Heart right ventricle (tissue), 16 donors: ENCODE data around the gene ATP13A2. TPM values are rescaled to one million over a fixed set of nuclear protein-coding genes. Genes with fewer than 3 reads are reported as not detected.

ENCODE experiments used
- ATAC-seq, 8 donors: fragments of 200-7000 bp; cut with Tn5 transposase; one replicate each; pipeline ENCODE4 v1.9.1; 2020; ENCODE audit warnings: mild to moderate bottlenecking in 8 of 8, moderate library complexity in 8 of 8, moderate number of reproducible peaks in 1 of 8
- DNase-seq, 2 donors: peaks; one replicate each; pipeline ENCODE4 v3.0.0-alpha.2; 2020
- H3K27ac ChIP-seq, 10 donors: fragments of 200-600 bp; sonication (generic) in 2 of 10; one replicate each; pipeline versions ENCODE4 v1.5.0 to v1.8.0; 2020 to 2022; ENCODE audit warnings: mild to moderate bottlenecking in 3 of 10
- H3K27me3 ChIP-seq, 7 donors: fragments of 200-600 bp; one replicate each; pipeline ENCODE4 v1.8.0; 2021 to 2022; ENCODE audit warnings: mild to moderate bottlenecking in 2 of 7
- H3K36me3 ChIP-seq, 9 donors: fragments of 200-600 bp; sonication (generic) in 1 of 9; one replicate each; pipeline versions ENCODE4 v1.5.0 to v1.8.0; 2020 to 2022; ENCODE audit warnings: mild to moderate bottlenecking in 2 of 9
- H3K4me1 ChIP-seq, 9 donors: fragments of 200-600 bp; sonication (generic) in 1 of 9; one replicate each; pipeline versions ENCODE4 v1.5.0 to v1.8.0; 2020 to 2022; ENCODE audit warnings: mild to moderate bottlenecking in 4 of 9
- H3K4me3 ChIP-seq, 10 donors: fragments of 200-600 bp; sonication (generic) in 2 of 10; one replicate each; pipeline versions ENCODE4 v1.5.0 to v1.8.0; 2020 to 2022; ENCODE audit warnings: mild to moderate bottlenecking in 7 of 10, moderate library complexity in 2 of 10
- H3K9me3 ChIP-seq, 11 donors: fragments of 200-600 bp in 10 of 11; sonication (generic) in 2 of 11; one replicate each; pipeline versions ENCODE4 v1.5.0 to v1.8.0; 2013 to 2022; ENCODE audit warnings: mild to moderate bottlenecking in 2 of 11, control low read depth in 1 of 11, moderate library complexity in 1 of 11
- CTCF ChIP-seq, 9 donors: fragments of 200-600 bp; sonication (generic) in 2 of 9; IDR thresholded peaks; one replicate each; pipeline versions ENCODE4 v1.5.0 to v1.8.0; 2021 to 2022; ENCODE audit warnings: antibody characterized with exemption in 9 of 9, mild to moderate bottlenecking in 5 of 9, moderate library complexity in 1 of 9
- WGBS, 2 donors: extraction: QIAGEN DNeasy Blood & Tissue Kit; methylation state at CpG; one replicate each; pipeline ENCODE4 v1.1.7; 2013; ENCODE audit warnings: inconsistent platforms in 1 of 2; 5-methylcytosine and 5-hydroxymethylcytosine counted together
- intact Hi-C, 10 donors: fragments of 100-400 bp; cut with DNase I; formaldehyde crosslinking; loops; one replicate each; pipeline versions ENCODE4 v1.11.1 to v1.14.2; 2022
- polyA plus RNA-seq, 2 donors: library from polyadenylated mRNA; stranded (reverse); fragments of 200-250 nt; gene quantifications; one replicate each; pipeline ENCODE4 v1.2.3, GENCODE V29; 2013
- total RNA-seq, 10 donors: library from RNA; stranded (reverse); fragmentation: NEBNext Ultra II Directional in 3 of 10; extraction: Animal tissue kit (Norgen Biotek cat#: 25700) in 3 of 10; gene quantifications; one replicate each; pipeline versions ENCODE4 v1.2.1 to v1.2.4, GENCODE V29; 2021 to 2023
- donor health status: Arrhythmogenic right ventricular cardiomyopathy.
- donor health status: ischemic (EF 13 %, LVEDD 7.1; RV severe dilation, severe dysfunction).
- donor health status: healthy with polysubstance abuse.
- donor health status: DM: no; HTN: yes; CAD: no.
- donor health status: DM: no; HTN: no; CAD: no.
- donor health status: ischemic (EF 25% LVEDD 6.9; RV normal size, moderate dysfunction).
- donor health status: ischemic (EF 25% LVEDD 5.7; RV mildly dilated, moderate dysfunction).
- donor health status: healthy.
- donor health status: DM: yes; HTN: yes; CAD: no.
- donor health status: Ischemic cardiomyopathy.
- donor health status: ischemic (EF 35%, LVEDD 5.7; RV mildly dilated, moderate dysfunction).
- donor health status: nonischemic (EF 11% LVEDD 7.7; RV severe dilation, severe dysfunction).
- donor health status: DM: yes; HTN: yes; CAD: no.
- donor health status: PGD.
- donor health status: ischemic (EF 29% LVEDD 5.4; RV normal size, mild dysfunction).
- donor health status: nonischemic (EF 23%, LVEDD 6.1; RV moderate dilation, normal function).

ATP13A2 gene
- total and polyA plus RNA-seq, 12 donors: 7.2 to 20.0 (median 11.0) TPM

DNA sequence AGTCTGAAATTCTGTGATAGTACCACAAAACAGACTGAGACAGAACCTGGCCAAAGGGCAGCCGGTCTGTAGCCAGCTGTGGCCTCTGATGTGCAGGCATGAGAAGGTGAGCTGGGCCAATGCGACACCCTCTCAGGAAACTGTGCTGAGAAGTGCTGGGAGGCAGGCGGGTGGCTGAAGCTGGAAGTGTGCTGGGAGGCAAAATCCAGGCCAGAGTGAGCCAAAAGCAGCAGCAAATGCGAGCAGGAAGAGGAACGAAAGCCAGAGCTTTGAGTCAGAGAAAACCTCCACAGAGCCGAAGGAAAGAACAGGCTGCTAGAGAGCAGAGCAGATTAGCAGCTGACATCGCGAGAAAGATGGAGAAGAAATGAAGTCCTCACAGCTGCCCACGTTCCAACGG lies 10.2 kb upstream of the ATP13A2 start:
- ATAC-seq (no peak), DNase-seq (no peak)
- no peak for TF ChIP-seq CTCF (IDR thresholded peaks at IDR 0.05)
- H3K36me3 ChIP-seq: peaks cover 7 to 98% (median 91%) of the 10 kb centered on the region in 9 donors
- intact Hi-C loops: no loop called here
- H3K27ac ChIP-seq: no peak overlapping the region
- H3K27me3 ChIP-seq: no peaks in the 10 kb centered on the region
- 89 to 92% methylated on average over 10 of the region's 10 CpGs for WGBS, 2 donors
- H3K4me3 ChIP-seq: no peak overlapping the region
- no peaks in the 10 kb centered on the region for H3K9me3 ChIP-seq
- H3K4me1 ChIP-seq: peaks cover 0 to 11% (median 0%) of the 10 kb centered on the region in 9 donors

GRCh38 chr1:17020502-17020901 lies 8.8 kb upstream of the ATP13A2 start:
- H3K27ac ChIP-seq: no peak overlapping the region
- H3K4me3 ChIP-seq: no peak overlapping the region
- TF ChIP-seq CTCF (IDR thresholded peaks at IDR 0.05): no peak
- peaks cover 7 to 84% (median 77%) of the 10 kb centered on the region in 9 donors for H3K36me3 ChIP-seq
- WGBS, 2 donors: 96 to 98% methylated on average over 2 of the region's 2 CpGs
- ATAC-seq (no peak), DNase-seq (no peak)
- intact Hi-C loops: no loop called here
- H3K9me3 ChIP-seq: no peaks in the 10 kb centered on the region
- H3K4me1 ChIP-seq: peaks cover 0 to 11% (median 0%) of the 10 kb centered on the region in 9 donors
- H3K27me3 ChIP-seq: no peaks in the 10 kb centered on the region

- WGBS, 2 donors: 30 to 35% methylated on average over 1 of the region's 1 CpG
- no peak overlapping the region for H3K27ac ChIP-seq
- ATAC-seq (no peak), DNase-seq (no peak)
- H3K27me3 ChIP-seq: no peaks in the 10 kb centered on the region
- TF ChIP-seq CTCF (IDR thresholded peaks at IDR 0.05): no peak
- no peak overlapping the region for H3K4me3 ChIP-seq
- H3K9me3 ChIP-seq: no peaks in the 10 kb centered on the region
- H3K4me1 ChIP-seq: peaks cover 0 to 18% (median 0%) of the 10 kb centered on the region in 9 donors
- intact Hi-C loops: no loop called here
- H3K36me3 ChIP-seq: peaks cover 7 to 68% (median 63%) of the 10 kb centered on the region in 9 donors
These were observed 7.1 kb upstream of the ATP13A2 start for GRCh38 chr1:17018849-17019248.

DNA sequence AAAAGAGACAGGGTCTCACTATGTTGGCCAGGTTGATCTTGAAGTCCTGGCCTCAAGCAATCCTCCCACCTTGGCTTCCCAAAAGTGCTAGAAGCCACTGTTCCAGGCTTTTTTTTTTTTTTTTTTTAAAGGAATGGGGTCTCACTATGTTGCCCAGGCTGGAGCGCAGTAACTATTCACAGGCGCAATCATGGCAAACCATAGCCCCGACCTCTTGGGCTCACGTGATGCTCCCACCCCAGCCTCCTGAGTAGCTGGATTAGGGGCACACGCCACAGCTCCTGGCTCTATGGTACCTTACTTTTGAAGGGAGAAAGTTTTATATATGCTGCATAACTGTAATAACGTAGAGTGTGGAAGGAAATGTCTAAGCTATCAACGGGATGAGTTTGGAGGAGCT lies 5.7 kb upstream of the ATP13A2 start:
- Histone ChIP-seq H3K9me3 (no peaks in the 10 kb centered on the region), H3K4me3 (no peak overlapping the region), H3K36me3 (peaks cover 5 to 54% (median 49%) of the 10 kb centered on the region in 9 donors), H3K27me3 (no peaks in the 10 kb centered on the region), H3K27ac (no peak overlapping the region), H3K4me1 (peaks cover 0 to 20% (median 0%) of the 10 kb centered on the region in 9 donors)
- WGBS, 2 donors: 93 to 94% methylated on average over 7 of the region's 7 CpGs
- ATAC-seq (no peak), DNase-seq (no peak)
- intact Hi-C loops: no loop called here
- TF ChIP-seq CTCF (IDR thresholded peaks at IDR 0.05): no peak
